ENCODE results near the gene SCAP. TPM values are rescaled to one million over a fixed set of nuclear protein-coding genes. Genes with fewer than 3 reads are reported as not detected.

The SCAP gene
- total RNA-seq, 1 donor from 2014 or later, result 49.7 TPM

- no peak for DNase-seq (ENCODE audit: low spot score)
- Mint-ChIP-seq H3K4me3 (ENCODE audit: unreplicated experiment) (no peak overlapping the region), H3K4me1 (ENCODE audit: low read depth) (no peaks in the 10 kb centered on the region), H3K27me3 (ENCODE audit: low read depth) (no peaks in the 10 kb centered on the region), H3K9me3 (ENCODE audit: low read depth) (no peaks in the 10 kb centered on the region), H3K36me3 (ENCODE audit: low read depth) (peaks cover 28% of the 10 kb centered on the region), H3K27ac (ENCODE audit: unreplicated experiment) (no peak overlapping the region)
- TF ChIP-seq CTCF (IDR thresholded peaks at IDR 0.05), result no peak
These were observed 44.5 kb downstream of the SCAP start for GRCh38 chr3:47431225-47431624.

GRCh38 chr3:47430606-47431005 lies 45.1 kb downstream of the SCAP start:
- H3K36me3 Mint-ChIP-seq (ENCODE audit: low read depth), result peaks cover 28% of the 10 kb centered on the region
- DNase-seq (ENCODE audit: low spot score), result no peak
- H3K27me3 Mint-ChIP-seq (ENCODE audit: low read depth), result no peaks in the 10 kb centered on the region
- TF ChIP-seq CTCF (IDR thresholded peaks at IDR 0.05), result no peak
- H3K4me1 Mint-ChIP-seq (ENCODE audit: low read depth), result no peaks in the 10 kb centered on the region
- no peaks in the 10 kb centered on the region for H3K9me3 Mint-ChIP-seq (ENCODE audit: low read depth)
- H3K4me3 Mint-ChIP-seq (ENCODE audit: unreplicated experiment), result no peak overlapping the region
- no peak overlapping the region for H3K27ac Mint-ChIP-seq (ENCODE audit: unreplicated experiment)

GRCh38 chr3:47429476-47430270 lies 46.1 kb downstream of the SCAP start:
- Mint-ChIP-seq H3K4me3 (ENCODE audit: unreplicated experiment) (no peak overlapping the region), H3K4me1 (ENCODE audit: low read depth) (no peaks in the 10 kb centered on the region), H3K27me3 (ENCODE audit: low read depth) (no peaks in the 10 kb centered on the region), H3K9me3 (ENCODE audit: low read depth) (no peaks in the 10 kb centered on the region), H3K27ac (ENCODE audit: unreplicated experiment) (no peak overlapping the region), H3K36me3 (ENCODE audit: low read depth) (peaks cover 28% of the 10 kb centered on the region)
- no peak for TF ChIP-seq CTCF (IDR thresholded peaks at IDR 0.05)
- DNase-seq (ENCODE audit: low spot score), result no peak

- Mint-ChIP-seq H3K27ac (ENCODE audit: unreplicated experiment) (no peak overlapping the region), H3K36me3 (ENCODE audit: low read depth) (peaks cover 21% of the 10 kb centered on the region), H3K27me3 (ENCODE audit: low read depth) (no peaks in the 10 kb centered on the region), H3K9me3 (ENCODE audit: low read depth) (no peaks in the 10 kb centered on the region), H3K4me1 (ENCODE audit: low read depth) (no peaks in the 10 kb centered on the region), H3K4me3 (ENCODE audit: unreplicated experiment) (no peak overlapping the region)
- no peak for TF ChIP-seq CTCF (IDR thresholded peaks at IDR 0.05)
- DNase-seq (ENCODE audit: low spot score), result no peak
These were observed 47.1 kb downstream of the SCAP start for GRCh38 chr3:47428662-47429061.

- Mint-ChIP-seq H3K4me3 (ENCODE audit: unreplicated experiment) (no peak overlapping the region), H3K4me1 (ENCODE audit: low read depth) (no peaks in the 10 kb centered on the region), H3K27ac (ENCODE audit: unreplicated experiment) (no peak overlapping the region), H3K9me3 (ENCODE audit: low read depth) (no peaks in the 10 kb centered on the region), H3K36me3 (ENCODE audit: low read depth) (peaks cover 15% of the 10 kb centered on the region), H3K27me3 (ENCODE audit: low read depth) (no peaks in the 10 kb centered on the region)
- DNase-seq (ENCODE audit: low spot score), result no peak
- TF ChIP-seq CTCF (IDR thresholded peaks at IDR 0.05), result no peak
These were observed 47.9 kb downstream of the SCAP start for GRCh38 chr3:47427866-47428265.
